BLaER1 (cell line): Measurements from ENCODE around the gene PARD3B.

Source experiments
- H3K27ac ChIP-seq: shearing (Covaris generic); formaldehyde crosslinking; 2 replicates; pipeline ENCODE4 v1.8.1; 2022
- H3K27me3 ChIP-seq: shearing (Covaris generic); formaldehyde crosslinking; 2 replicates; pipeline ENCODE4 v1.8.1; 2022
- H3K36me3 ChIP-seq: shearing (Covaris generic); formaldehyde crosslinking; 2 replicates; pipeline ENCODE4 v1.8.1; 2022
- H3K4me1 ChIP-seq: shearing (Covaris generic); formaldehyde crosslinking; 2 replicates; pipeline ENCODE4 v1.8.1; 2022
- H3K4me2 ChIP-seq: shearing (Covaris generic); formaldehyde crosslinking; 2 replicates; pipeline ENCODE4 v1.8.1; 2022
- H3K4me3 ChIP-seq: shearing (Covaris generic); formaldehyde crosslinking; 2 replicates; pipeline ENCODE4 v1.8.1; 2022
- H3K9ac ChIP-seq: shearing (Covaris generic); formaldehyde crosslinking; 2 replicates; pipeline ENCODE4 v1.8.1; 2022
- H3K9me3 ChIP-seq: shearing (Covaris generic); formaldehyde crosslinking; 2 replicates; pipeline ENCODE4 v1.8.1; 2022
- H4K20me1 ChIP-seq: shearing (Covaris generic); formaldehyde crosslinking; 2 replicates; pipeline ENCODE4 v1.8.1; 2022
- Cebpa-rat ChIP-seq: shearing (Covaris generic); IDR thresholded peaks from 2 replicates; pipeline ENCODE4 v1.8.1; 2022

Gene PARD3B

GRCh38 chr2:205352094-205352493, 806.8 kb downstream of the PARD3B start:
- Histone ChIP-seq H3K36me3 (no peaks in the 10 kb centered on the region), H3K4me1 (peaks cover 3% of the 10 kb centered on the region; the same call in 1 of the 2 replicates), H3K9ac (no peak overlapping the region), H4K20me1 (no peaks in the 10 kb centered on the region), H3K9me3 (no peaks in the 10 kb centered on the region), H3K27me3 (no peaks in the 10 kb centered on the region), H3K27ac (no peak overlapping the region), H3K4me2 (no peak overlapping the region), H3K4me3 (no peak overlapping the region)
- no peak for TF ChIP-seq Cebpa-rat

GRCh38 chr2:205352593-205352992, 807.3 kb downstream of the PARD3B start:
- Histone ChIP-seq H3K27me3 (no peaks in the 10 kb centered on the region), H3K4me1 (peaks cover 3% of the 10 kb centered on the region; the same call in 1 of the 2 replicates), H3K9me3 (no peaks in the 10 kb centered on the region), H3K27ac (no peak overlapping the region), H3K4me3 (no peak overlapping the region), H4K20me1 (no peaks in the 10 kb centered on the region), H3K36me3 (no peaks in the 10 kb centered on the region), H3K9ac (no peak overlapping the region), H3K4me2 (no peak overlapping the region)
- TF ChIP-seq Cebpa-rat, result no peak

- H3K27ac ChIP-seq, result no peak overlapping the region
- H3K4me2 ChIP-seq, result no peak overlapping the region
Measured at GRCh38 chr2:205357732-205358131, 812.5 kb downstream of the PARD3B start.

GRCh38 chr2:205358351-205358815, 813.1 kb downstream of the PARD3B start:
- H3K27me3 ChIP-seq, result no peaks in the 10 kb centered on the region
- no peaks in the 10 kb centered on the region for H3K9me3 ChIP-seq
- H4K20me1 ChIP-seq, result no peaks in the 10 kb centered on the region
- no peak overlapping the region for H3K27ac ChIP-seq
- no peak overlapping the region for H3K4me3 ChIP-seq
- H3K4me2 ChIP-seq, result no peak overlapping the region
- no peak overlapping the region for H3K9ac ChIP-seq
- H3K4me1 ChIP-seq, result no peaks in the 10 kb centered on the region
- H3K36me3 ChIP-seq, result no peaks in the 10 kb centered on the region
- no peak for TF ChIP-seq Cebpa-rat

More at GRCh38 chr2:205357732-205358131, 812.5 kb downstream of the PARD3B start:
- H4K20me1 ChIP-seq, result no peaks in the 10 kb centered on the region
- no peaks in the 10 kb centered on the region for H3K27me3 ChIP-seq
- no peaks in the 10 kb centered on the region for H3K9me3 ChIP-seq
- H3K4me1 ChIP-seq, result no peaks in the 10 kb centered on the region
- no peak for TF ChIP-seq Cebpa-rat
- no peaks in the 10 kb centered on the region for H3K36me3 ChIP-seq
- H3K9ac ChIP-seq, result no peak overlapping the region
- no peak overlapping the region for H3K4me3 ChIP-seq

- no peaks in the 10 kb centered on the region for H4K20me1 ChIP-seq
- H3K4me2 ChIP-seq, result no peak overlapping the region
- no peaks in the 10 kb centered on the region for H3K27me3 ChIP-seq
- H3K27ac ChIP-seq, result no peak overlapping the region
- no peak overlapping the region for H3K9ac ChIP-seq
- H3K9me3 ChIP-seq, result no peaks in the 10 kb centered on the region
- no peak overlapping the region for H3K4me3 ChIP-seq
- no peaks in the 10 kb centered on the region for H3K4me1 ChIP-seq
- no peaks in the 10 kb centered on the region for H3K36me3 ChIP-seq
- TF ChIP-seq Cebpa-rat, result no peak
Measured at GRCh38 chr2:205361272-205361671, 816.0 kb downstream of the PARD3B start.

GRCh38 chr2:205361970-205362369, 816.7 kb downstream of the PARD3B start:
- Histone ChIP-seq H3K9me3 (no peaks in the 10 kb centered on the region), H3K27me3 (no peaks in the 10 kb centered on the region), H3K9ac (no peak overlapping the region), H3K4me2 (no peak overlapping the region), H3K4me1 (no peaks in the 10 kb centered on the region), H4K20me1 (no peaks in the 10 kb centered on the region), H3K27ac (no peak overlapping the region), H3K36me3 (no peaks in the 10 kb centered on the region), H3K4me3 (no peak overlapping the region)
- no peak for TF ChIP-seq Cebpa-rat

- no peaks in the 10 kb centered on the region for H4K20me1 ChIP-seq
- no peaks in the 10 kb centered on the region for H3K9me3 ChIP-seq
- no peak for TF ChIP-seq Cebpa-rat
- no peak overlapping the region for H3K27ac ChIP-seq
- no peaks in the 10 kb centered on the region for H3K36me3 ChIP-seq
- no peak overlapping the region for H3K4me2 ChIP-seq
- H3K27me3 ChIP-seq, result no peaks in the 10 kb centered on the region
- no peak overlapping the region for H3K4me3 ChIP-seq
- H3K4me1 ChIP-seq, result no peaks in the 10 kb centered on the region
- H3K9ac ChIP-seq, result no peak overlapping the region
Measured at GRCh38 chr2:205364261-205364660, 819.0 kb downstream of the PARD3B start.

- no peak for TF ChIP-seq Cebpa-rat
- Histone ChIP-seq H3K9ac (no peak overlapping the region), H3K4me1 (no peaks in the 10 kb centered on the region), H4K20me1 (no peaks in the 10 kb centered on the region), H3K9me3 (no peaks in the 10 kb centered on the region), H3K27ac (no peak overlapping the region), H3K27me3 (no peaks in the 10 kb centered on the region), H3K36me3 (no peaks in the 10 kb centered on the region), H3K4me3 (no peak overlapping the region), H3K4me2 (no peak overlapping the region)
Measured at GRCh38 chr2:205366336-205367060, 821.2 kb downstream of the PARD3B start.

GRCh38 chr2:205367331-205367935, 822.2 kb downstream of the PARD3B start:
- no peak overlapping the region for H3K4me2 ChIP-seq
- no peaks in the 10 kb centered on the region for H3K4me1 ChIP-seq
- no peaks in the 10 kb centered on the region for H4K20me1 ChIP-seq
- H3K36me3 ChIP-seq, result no peaks in the 10 kb centered on the region
- no peak overlapping the region for H3K9ac ChIP-seq
- H3K27me3 ChIP-seq, result no peaks in the 10 kb centered on the region
- TF ChIP-seq Cebpa-rat, result no peak
- no peaks in the 10 kb centered on the region for H3K9me3 ChIP-seq
- H3K4me3 ChIP-seq, result no peak overlapping the region
- H3K27ac ChIP-seq, result no peak overlapping the region

- H3K27ac ChIP-seq, result no peak overlapping the region
- H3K4me3 ChIP-seq, result no peak overlapping the region
- H3K36me3 ChIP-seq, result no peaks in the 10 kb centered on the region
- no peak for TF ChIP-seq Cebpa-rat
- no peak overlapping the region for H3K4me2 ChIP-seq
- H3K27me3 ChIP-seq, result no peaks in the 10 kb centered on the region
- H3K9me3 ChIP-seq, result no peaks in the 10 kb centered on the region
- no peak overlapping the region for H3K9ac ChIP-seq
- no peaks in the 10 kb centered on the region for H4K20me1 ChIP-seq
- no peaks in the 10 kb centered on the region for H3K4me1 ChIP-seq
Measured at GRCh38 chr2:205369813-205370212, 824.5 kb downstream of the PARD3B start.
